GM12891 (cell line): ENCODE measurements around the gene LPCAT3.

Experiments
- PAX5 ChIP-seq: IDR thresholded peaks from 2 replicates; pipeline ENCODE4 v1.6.1; 2011; ENCODE audit warnings: low read length, moderate library complexity, mild to moderate bottlenecking; ENCODE audit not compliant: insufficient read depth, severe bottlenecking
- POLR2A ChIP-seq: IDR thresholded peaks from 2 replicates; pipeline ENCODE4 v1.6.1; 2011; ENCODE audit warnings: low read depth, low read length, control low read depth
- POLR2AphosphoS5 ChIP-seq: IDR thresholded peaks from 2 replicates; pipeline ENCODE4 v1.6.1; 2011; ENCODE audit warnings: low read depth, low read length, control low read depth
- POU2F2 ChIP-seq: IDR thresholded peaks from 2 replicates; pipeline ENCODE4 v1.6.1; 2011; ENCODE audit warnings: low read depth, mild to moderate bottlenecking, control low read depth, low read length, moderate library complexity
- SPI1 ChIP-seq: IDR thresholded peaks from 2 replicates; pipeline ENCODE4 v1.6.1; 2011; ENCODE audit warnings: low read depth, low read length, control low read depth
- TAF1 ChIP-seq: IDR thresholded peaks from 2 replicates; pipeline ENCODE4 v1.6.1; 2011; ENCODE audit warnings: low read depth, low read length, control low read depth

GRCh38 chr12:6952863-6953441 lies 65.3 kb downstream of the LPCAT3 start:
- no peak for TF ChIP-seq POLR2AphosphoS5
- no peak; the same call in none of the 2 replicates for TF ChIP-seq POLR2A
- no peak for TF ChIP-seq POU2F2
- TF ChIP-seq PAX5, result no peak
- TF ChIP-seq TAF1, result no peak
- no peak for TF ChIP-seq SPI1
